SK-N-SH treated with all-trans-retinoic acid at 6 μM for 48 hours (cell line): ENCODE data around the gene TSSK6.

Experiments used
- ZFP3 ChIP-seq: fragments of 250-450 bp; sonication (Bioruptor Pico); IDR thresholded peaks from 2 replicates; pipeline ENCODE4 v1.5.0; 2020; ENCODE audit warnings: mild to moderate bottlenecking, moderate library complexity
- ZFP30 ChIP-seq: fragments of 450-650 bp; formaldehyde crosslinking; IDR thresholded peaks from 2 replicates; pipeline ENCODE4 v1.5.0; 2022; ENCODE audit warnings: mild to moderate bottlenecking, moderate library complexity

- no peak for TF ChIP-seq ZFP30
- TF ChIP-seq ZFP3 (CRISPR knock-in tag) = no peak
Measured at GRCh38 chr19:19510432-19510831, 4.9 kb downstream of the TSSK6 start.
